ENCODE results near the gene MINAR2.

Gene MINAR2, protein sequence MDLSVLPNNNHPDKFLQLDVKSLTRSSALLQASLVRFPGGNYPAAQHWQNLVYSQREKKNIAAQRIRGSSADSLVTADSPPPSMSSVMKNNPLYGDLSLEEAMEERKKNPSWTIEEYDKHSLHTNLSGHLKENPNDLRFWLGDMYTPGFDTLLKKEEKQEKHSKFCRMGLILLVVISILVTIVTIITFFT

DNA sequence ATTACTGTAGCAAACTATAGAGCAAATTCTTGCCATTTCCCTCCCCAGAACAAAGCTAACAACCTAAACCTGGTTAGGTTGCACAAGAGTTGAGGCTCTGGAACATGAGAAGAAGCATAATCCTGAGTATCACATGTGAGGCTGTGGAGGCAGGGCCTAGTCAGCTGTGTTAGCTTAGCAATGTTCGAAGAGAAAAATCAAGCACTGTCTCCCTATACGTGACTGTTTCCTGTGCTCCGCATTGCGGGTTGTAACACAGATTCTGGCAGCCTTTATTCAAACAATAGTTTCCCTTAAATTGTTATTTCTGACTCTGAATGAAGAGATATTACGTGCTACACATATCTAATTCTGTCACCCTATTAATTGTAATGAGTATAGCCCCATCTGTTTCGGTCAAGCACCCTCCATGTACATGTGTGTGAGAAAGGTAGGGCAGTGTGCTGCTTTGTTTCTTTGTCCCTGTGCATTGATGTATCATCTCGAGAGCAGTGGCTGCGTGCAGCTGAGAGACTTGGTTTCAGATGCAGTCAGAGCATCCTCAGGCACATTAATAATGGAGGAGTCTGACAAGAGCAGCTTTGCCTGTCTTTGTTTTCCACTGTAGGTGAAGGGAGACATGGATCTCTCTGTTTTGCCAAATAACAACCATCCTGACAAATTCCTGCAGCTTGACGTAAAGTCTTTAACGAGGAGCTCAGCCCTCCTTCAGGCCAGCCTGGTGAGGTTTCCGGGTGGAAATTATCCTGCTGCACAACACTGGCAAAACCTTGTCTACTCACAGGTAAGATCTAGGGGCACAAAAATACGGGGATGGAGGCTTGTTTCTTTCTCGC, at the start of gene MINAR2:
Gene MINAR2, plus strand, starts transcription at position 523 of the 836 bp plus-strand sequence. Its CDS starts 97 bp downstream, at position 620.
- no peak for DNase-seq

- no peak for DNase-seq
These were observed 49.2 kb upstream of the MINAR2 start for GRCh38 chr5:129698661-129699060.

- no peak for DNase-seq
These were observed 31.7 kb upstream of the MINAR2 start for GRCh38 chr5:129716235-129716634.

DNA sequence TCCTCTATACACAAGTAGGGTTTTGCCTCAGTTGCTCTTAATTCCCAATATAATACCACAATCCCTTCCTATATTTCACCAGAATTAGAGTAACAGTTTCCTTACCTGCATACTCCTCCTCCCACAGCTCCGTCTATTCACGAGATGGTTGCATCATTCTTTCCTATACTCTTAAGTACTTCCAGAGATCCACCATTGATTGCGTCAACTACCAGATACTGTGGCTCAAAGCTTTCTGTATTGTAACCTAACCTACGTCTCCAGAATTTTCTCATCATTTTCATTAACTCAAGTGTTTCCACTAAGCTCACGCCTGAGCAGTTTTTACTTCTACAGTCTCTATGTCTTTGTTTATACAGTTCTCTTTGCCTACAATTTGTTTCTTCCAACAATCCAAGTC, 31.2 kb upstream of the MINAR2 start:
- DNase-seq, result no peak

DNA sequence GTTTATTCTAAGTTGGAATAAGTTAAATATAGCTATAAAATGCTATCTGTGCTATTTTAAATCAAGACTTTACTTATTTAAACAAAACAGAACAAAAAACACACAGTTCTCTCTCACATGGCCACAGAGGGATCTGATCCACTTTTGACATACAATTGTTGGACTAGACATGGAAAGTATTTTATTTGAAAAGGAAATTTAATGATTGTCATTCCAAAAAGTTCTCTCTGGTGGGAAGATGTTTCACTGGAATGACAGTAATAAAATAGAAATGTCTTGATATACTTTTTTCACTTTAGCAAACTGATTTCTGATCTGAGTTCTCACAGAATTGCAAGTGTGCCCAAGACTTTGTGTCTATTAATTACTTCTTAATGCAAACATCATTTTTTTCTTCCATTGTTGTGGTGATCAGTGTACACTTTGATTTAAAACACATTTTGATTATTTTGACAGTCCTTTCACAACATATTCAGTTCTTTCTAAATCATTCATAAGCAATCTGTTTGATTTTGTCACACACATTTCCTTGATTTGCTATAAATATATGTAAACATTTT, 30.1 kb upstream of the MINAR2 start:
- DNase-seq, result no peak

GRCh38 chr5:129718471-129719090, 29.3 kb upstream of the MINAR2 start:
- DNase-seq, result no peak

DNA sequence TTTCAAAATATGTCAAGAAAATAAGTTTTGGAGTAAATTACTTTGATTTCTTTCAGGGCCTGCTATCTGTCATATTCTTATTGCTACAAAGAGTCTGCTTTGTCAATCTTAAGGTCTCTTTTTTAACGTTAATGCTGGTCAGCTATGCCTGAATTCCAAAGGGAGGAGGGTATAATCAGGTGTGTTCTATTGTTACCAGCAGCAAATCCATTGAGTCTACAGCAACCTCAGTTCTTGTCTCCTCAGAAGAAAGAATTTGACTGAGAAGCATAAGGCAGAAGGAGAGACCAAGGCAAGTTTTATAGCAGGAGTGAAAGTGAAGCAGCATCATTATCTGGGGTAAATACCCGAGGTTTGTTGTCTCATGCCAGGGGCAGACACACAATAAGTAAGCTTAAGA, 23.7 kb upstream of the MINAR2 start:
- no peak for DNase-seq

DNA sequence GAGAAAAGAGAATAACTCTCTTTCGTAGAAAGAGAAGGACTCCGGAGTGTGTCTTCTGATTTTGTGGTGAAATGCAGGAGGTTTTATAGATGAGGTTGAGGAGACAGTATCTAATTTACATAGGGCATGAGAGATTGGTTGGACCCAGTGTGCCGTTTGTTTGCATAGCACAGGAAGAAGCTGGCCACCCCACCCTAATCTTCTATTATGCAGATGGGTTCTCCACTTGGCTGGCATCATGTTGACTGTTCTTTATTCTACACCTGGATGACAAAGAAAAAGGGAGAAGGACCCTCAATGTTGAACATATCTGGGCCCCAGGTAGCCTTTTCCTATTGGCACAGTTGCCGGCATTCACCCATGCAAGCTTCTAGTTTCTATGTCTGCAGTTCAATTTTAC, 23.2 kb upstream of the MINAR2 start:
- DNase-seq, result no peak

GRCh38 chr5:129739773-129740172, 8.1 kb upstream of the MINAR2 start:
- DNase-seq, result no peak

DNA sequence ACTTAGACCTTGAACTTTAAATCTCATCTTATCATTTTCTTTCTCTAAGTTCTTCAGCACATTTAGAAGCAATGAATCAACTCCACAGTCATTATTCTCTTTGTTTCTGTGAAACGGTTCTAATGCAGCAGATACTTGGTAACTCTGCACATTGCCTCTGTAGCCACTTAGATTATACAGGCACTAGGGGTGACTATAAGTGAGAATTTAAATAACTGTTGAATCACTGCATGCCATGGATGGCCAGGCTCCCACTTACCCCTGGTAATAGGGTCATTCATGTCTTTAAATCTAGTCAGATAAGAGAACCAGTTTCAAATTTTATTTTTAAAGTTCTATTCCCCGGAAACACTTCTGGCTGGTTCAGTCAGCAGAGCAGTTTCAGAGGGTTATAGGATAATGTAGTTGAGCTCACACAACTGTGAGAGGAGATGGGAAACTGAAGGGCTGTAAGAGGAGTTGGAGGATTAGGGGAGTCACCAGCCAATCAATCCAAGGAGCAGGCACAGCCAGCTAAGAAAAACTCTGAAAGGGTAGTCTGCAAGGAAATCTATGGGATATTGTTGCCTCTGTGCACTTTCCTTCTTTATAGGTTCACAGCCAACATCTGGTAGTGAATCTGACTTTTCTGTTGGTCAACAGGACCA, 4.2 kb upstream of the MINAR2 start:
- DNase-seq, result no peak

DNA sequence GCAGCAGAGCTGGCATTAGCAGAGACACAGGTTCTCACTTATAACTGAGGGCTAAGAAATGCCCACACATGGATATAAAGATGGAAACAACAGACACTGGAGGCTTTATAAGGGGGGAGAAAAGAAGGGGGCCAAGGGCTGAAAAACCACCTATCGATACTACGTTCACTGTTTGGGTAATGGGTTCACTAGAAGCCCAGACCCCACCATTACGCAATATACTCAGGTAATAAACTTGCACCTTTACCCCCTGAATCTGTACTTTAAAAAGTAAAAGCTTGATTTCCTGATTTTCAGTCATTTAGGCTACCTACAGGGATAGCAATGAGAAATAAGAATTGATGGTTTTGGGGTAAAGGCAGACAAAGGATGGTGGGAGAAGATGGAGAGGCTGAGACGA, 1.9 kb upstream of the MINAR2 start:
- no peak for DNase-seq

DNA sequence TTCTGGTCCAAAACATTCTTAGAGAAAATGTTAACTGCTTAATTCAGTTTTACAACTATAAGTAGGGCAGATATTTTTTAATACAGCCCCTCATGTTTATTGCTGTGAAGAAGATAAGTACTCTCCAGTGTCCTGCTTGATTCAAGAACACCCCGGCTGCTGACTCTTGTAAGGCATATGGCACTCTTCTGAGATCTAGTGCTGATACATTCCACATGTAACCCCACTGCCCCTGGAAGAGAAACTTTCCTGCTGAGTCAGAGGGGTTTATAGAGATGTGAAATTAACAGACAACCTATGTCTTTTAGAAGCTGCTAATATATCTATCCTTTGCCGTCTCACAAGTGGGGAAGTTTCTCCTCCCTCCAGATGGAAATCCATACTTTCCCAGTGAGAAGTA, 1.0 kb upstream of the MINAR2 start:
- no peak for DNase-seq

GRCh38 chr5:129748913-129749880, 1.3 kb downstream of the MINAR2 start:
- DNase-seq, result no peak

- DNase-seq, result no peak
These were observed 12.9 kb downstream of the MINAR2 start for GRCh38 chr5:129760636-129761325.

GRCh38 chr5:129763651-129764050, 15.8 kb downstream of the MINAR2 start:
- DNase-seq, result no peak

- DNase-seq, result no peak
These were observed 18.9 kb downstream of the MINAR2 start for GRCh38 chr5:129766798-129767197.

GRCh38 chr5:129767927-129768380, 20.1 kb downstream of the MINAR2 start:
- DNase-seq, result peak; percentile 69

DNA sequence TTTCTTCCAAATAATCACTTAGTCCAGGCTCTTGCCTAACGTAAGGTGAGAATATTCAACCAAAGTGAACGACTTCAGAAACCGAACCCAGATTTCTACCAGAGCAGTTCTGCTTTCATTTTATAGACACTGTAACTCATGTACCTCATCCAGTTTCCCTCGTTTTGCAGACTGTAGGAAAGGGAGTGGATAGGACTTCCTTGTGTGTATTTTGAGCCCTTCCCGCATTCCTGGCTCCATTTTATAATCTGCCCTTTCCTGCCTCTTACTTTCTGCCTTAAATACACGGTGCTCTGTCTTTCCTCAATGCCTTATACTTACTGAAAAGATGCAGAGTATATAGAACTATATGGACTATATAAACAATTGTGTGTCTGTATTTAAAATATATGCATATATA, 20.8 kb downstream of the MINAR2 start:
- no peak for DNase-seq

GRCh38 chr5:129770024-129770820, 22.3 kb downstream of the MINAR2 start:
- no peak for DNase-seq

Measured in CD4-positive, alpha-beta T cell treated with Interleukin-12 subunit alpha and Interleukin-12 subunit beta, for 1 hour (primary cell).